ENCODE results near the gene MAPK10.

DNA sequence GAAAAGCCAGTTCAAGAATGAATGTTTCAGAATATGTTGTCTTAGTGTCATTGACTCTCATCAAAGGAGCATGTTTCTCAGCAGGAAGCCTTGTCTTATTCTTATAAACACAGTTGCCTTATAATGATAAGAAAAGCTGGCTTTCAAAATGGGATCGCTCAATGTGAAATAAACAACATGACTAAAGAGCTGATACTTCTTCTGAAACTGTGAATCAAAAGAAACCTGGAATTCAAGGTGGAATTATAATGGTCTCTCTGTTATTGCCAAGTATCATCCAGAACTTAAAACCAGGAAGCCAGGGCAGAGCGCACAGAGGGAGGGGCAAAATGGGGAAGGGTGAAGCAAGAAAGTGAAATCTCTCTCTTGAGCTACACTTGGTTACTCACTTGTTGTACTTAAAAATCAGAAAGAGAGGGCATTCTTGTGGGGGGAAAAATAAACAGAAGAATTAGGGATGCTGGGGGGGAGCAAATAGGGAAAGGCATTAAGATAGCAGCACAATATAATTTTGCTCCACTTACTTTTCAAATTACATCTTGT lies 270.0 kb downstream of the MAPK10 start:
- TF ChIP-seq, protein P1, sequence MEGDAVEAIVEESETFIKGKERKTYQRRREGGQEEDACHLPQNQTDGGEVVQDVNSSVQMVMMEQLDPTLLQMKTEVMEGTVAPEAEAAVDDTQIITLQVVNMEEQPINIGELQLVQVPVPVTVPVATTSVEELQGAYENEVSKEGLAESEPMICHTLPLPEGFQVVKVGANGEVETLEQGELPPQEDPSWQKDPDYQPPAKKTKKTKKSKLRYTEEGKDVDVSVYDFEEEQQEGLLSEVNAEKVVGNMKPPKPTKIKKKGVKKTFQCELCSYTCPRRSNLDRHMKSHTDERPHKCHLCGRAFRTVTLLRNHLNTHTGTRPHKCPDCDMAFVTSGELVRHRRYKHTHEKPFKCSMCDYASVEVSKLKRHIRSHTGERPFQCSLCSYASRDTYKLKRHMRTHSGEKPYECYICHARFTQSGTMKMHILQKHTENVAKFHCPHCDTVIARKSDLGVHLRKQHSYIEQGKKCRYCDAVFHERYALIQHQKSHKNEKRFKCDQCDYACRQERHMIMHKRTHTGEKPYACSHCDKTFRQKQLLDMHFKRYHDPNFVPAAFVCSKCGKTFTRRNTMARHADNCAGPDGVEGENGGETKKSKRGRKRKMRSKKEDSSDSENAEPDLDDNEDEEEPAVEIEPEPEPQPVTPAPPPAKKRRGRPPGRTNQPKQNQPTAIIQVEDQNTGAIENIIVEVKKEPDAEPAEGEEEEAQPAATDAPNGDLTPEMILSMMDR (IDR thresholded peaks at IDR 0.05), result no peak
- TF ChIP-seq ZFX (IDR thresholded peaks at IDR 0.05; ENCODE audit: borderline replicate concordance), result no peak

All from 22Rv1 (cell line).